Measurements from ENCODE around the gene RFX2.

DNA sequence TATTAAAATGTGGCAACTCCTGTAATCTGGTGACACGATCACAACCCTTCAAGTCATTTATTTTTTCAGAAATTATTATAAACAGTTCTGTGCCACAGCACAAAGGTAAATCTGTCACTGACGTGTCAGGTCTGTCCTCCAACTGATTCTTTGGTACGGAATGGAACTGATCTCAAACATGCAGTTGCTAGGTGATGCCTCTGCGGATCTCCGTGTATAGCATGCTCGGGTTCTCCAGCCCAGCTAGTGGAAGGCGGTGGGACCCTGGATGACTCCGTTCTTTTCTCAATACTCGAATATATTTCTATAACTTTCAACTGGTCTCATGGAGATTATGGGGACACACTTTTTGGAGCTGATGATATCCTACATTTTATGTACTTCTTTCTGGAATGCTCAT, 143.4 kb downstream of the RFX2 start:
- TF ChIP-seq, protein P1, sequence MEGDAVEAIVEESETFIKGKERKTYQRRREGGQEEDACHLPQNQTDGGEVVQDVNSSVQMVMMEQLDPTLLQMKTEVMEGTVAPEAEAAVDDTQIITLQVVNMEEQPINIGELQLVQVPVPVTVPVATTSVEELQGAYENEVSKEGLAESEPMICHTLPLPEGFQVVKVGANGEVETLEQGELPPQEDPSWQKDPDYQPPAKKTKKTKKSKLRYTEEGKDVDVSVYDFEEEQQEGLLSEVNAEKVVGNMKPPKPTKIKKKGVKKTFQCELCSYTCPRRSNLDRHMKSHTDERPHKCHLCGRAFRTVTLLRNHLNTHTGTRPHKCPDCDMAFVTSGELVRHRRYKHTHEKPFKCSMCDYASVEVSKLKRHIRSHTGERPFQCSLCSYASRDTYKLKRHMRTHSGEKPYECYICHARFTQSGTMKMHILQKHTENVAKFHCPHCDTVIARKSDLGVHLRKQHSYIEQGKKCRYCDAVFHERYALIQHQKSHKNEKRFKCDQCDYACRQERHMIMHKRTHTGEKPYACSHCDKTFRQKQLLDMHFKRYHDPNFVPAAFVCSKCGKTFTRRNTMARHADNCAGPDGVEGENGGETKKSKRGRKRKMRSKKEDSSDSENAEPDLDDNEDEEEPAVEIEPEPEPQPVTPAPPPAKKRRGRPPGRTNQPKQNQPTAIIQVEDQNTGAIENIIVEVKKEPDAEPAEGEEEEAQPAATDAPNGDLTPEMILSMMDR (IDR thresholded peaks at IDR 0.05) = no peak
- TF ChIP-seq EZH2 (IDR thresholded peaks at IDR 0.05) (no peak), EZH2phosphoT487 (IDR thresholded peaks at IDR 0.05) (no peak)
